Left lung (tissue), 10 donors: ENCODE data around the gene ZNRF4. TPM values are rescaled to one million over a fixed set of nuclear protein-coding genes. Genes with fewer than 3 reads are reported as not detected.

Experiments
- ATAC-seq: fragments of 200-7000 bp; cut with Tn5 transposase; one replicate; pipeline ENCODE4 v1.9.1; 2020; ENCODE audit warnings: moderate library complexity
- DNase-seq, 4 donors: peaks; one replicate each; pipeline ENCODE4 v3.0.0-alpha.2; 2013 to 2020
- H3K27ac ChIP-seq, 2 donors: fragments of 200-600 bp; sonication (generic) in 1 of 2; one replicate each; pipeline versions ENCODE4 v1.5.0 to v1.8.0; 2020 to 2021
- H3K27me3 ChIP-seq, 2 donors: fragments of 200-600 bp; sonication (generic) in 1 of 2; one replicate each; pipeline versions ENCODE4 v1.5.0 to v1.8.0; 2020 to 2021
- H3K36me3 ChIP-seq, 2 donors: fragments of 200-600 bp; sonication (generic) in 1 of 2; one replicate each; pipeline versions ENCODE4 v1.5.0 to v1.8.0; 2020 to 2021
- H3K4me1 ChIP-seq, 2 donors: fragments of 200-600 bp; one replicate each; pipeline ENCODE4 v1.8.0; 2021
- H3K4me3 ChIP-seq, 2 donors: fragments of 200-600 bp; sonication (generic) in 1 of 2; one replicate each; pipeline versions ENCODE4 v1.5.0 to v1.8.0; 2020 to 2021; ENCODE audit warnings: mild to moderate bottlenecking in 1 of 2
- H3K9me3 ChIP-seq, 2 donors: fragments of 200-600 bp; sonication (generic) in 1 of 2; one replicate each; pipeline versions ENCODE4 v1.5.0 to v1.8.0; 2020 to 2021
- intact Hi-C, 2 donors: fragments of 100-400 bp; cut with DNase I; formaldehyde crosslinking; loops; one replicate each; pipeline versions ENCODE4 v1.11.2 to v1.14.2; 2022
- polyA plus RNA-seq, 6 donors: library from polyadenylated mRNA; unstranded; fragments of 120-200 nt; gene quantifications; one replicate each; pipeline ENCODE4 v1.2.1, GENCODE V29; 2013; ENCODE audit not compliant: insufficient read length in 6 of 6
- total RNA-seq, 2 donors: library from RNA; stranded (reverse); fragmentation: NEBNext Ultra II Directional; extraction: Animal tissue kit (Norgen Biotek cat#: 25700); gene quantifications; one replicate each; pipeline ENCODE4 v1.2.1, GENCODE V29; 2021
- TF ChIP-seq, protein P1 (sequence below), 2 donors: fragments of 200-600 bp; sonication (generic) in 1 of 2; IDR thresholded peaks; one replicate each; pipeline versions ENCODE4 v1.5.0 to v1.8.0; 2021; ENCODE audit warnings: antibody characterized with exemption in 2 of 2
- donor health status: DM: no; HTN: yes; CAD: no.
- donor health status: DM: no; HTN: no; CAD: no.

Gene ZNRF4
- total and polyA plus RNA-seq, 8 donors, result not detected

- DNase-seq (no peak), ATAC-seq (no peak)
- H3K9me3 ChIP-seq, result no peaks in the 10 kb centered on the region
- no peaks in the 10 kb centered on the region for H3K36me3 ChIP-seq
- no peak overlapping the region for H3K27ac ChIP-seq
- no peaks in the 10 kb centered on the region for H3K4me1 ChIP-seq
- H3K4me3 ChIP-seq, result no peak overlapping the region
- TF ChIP-seq, protein P1, sequence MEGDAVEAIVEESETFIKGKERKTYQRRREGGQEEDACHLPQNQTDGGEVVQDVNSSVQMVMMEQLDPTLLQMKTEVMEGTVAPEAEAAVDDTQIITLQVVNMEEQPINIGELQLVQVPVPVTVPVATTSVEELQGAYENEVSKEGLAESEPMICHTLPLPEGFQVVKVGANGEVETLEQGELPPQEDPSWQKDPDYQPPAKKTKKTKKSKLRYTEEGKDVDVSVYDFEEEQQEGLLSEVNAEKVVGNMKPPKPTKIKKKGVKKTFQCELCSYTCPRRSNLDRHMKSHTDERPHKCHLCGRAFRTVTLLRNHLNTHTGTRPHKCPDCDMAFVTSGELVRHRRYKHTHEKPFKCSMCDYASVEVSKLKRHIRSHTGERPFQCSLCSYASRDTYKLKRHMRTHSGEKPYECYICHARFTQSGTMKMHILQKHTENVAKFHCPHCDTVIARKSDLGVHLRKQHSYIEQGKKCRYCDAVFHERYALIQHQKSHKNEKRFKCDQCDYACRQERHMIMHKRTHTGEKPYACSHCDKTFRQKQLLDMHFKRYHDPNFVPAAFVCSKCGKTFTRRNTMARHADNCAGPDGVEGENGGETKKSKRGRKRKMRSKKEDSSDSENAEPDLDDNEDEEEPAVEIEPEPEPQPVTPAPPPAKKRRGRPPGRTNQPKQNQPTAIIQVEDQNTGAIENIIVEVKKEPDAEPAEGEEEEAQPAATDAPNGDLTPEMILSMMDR (IDR thresholded peaks at IDR 0.05), result no peak
- H3K27me3 ChIP-seq, result peaks cover 0 to 62% of the 10 kb centered on the region in 2 donors
- intact Hi-C loops, result no loop called here
These were observed 11.5 kb upstream of the ZNRF4 start for GRCh38 chr19:5443723-5444122.

- intact Hi-C loops, result no loop called here
- H3K9me3 ChIP-seq, result no peaks in the 10 kb centered on the region
- TF ChIP-seq, protein P1 (IDR thresholded peaks at IDR 0.05), result no peak
- H3K4me1 ChIP-seq, result no peaks in the 10 kb centered on the region
- no peak overlapping the region for H3K27ac ChIP-seq
- ATAC-seq, result no peak
- DNase-seq, result no peak
- H3K27me3 ChIP-seq, result peaks cover 0 to 62% of the 10 kb centered on the region in 2 donors
- no peaks in the 10 kb centered on the region for H3K36me3 ChIP-seq
- H3K4me3 ChIP-seq, result no peak overlapping the region
These were observed 10.8 kb upstream of the ZNRF4 start for GRCh38 chr19:5444431-5444830.

GRCh38 chr19:5445071-5445470 lies 10.1 kb upstream of the ZNRF4 start:
- ATAC-seq (no peak), DNase-seq (no peak)
- Histone ChIP-seq H3K9me3 (no peaks in the 10 kb centered on the region), H3K27me3 (peaks cover 0 to 61% of the 10 kb centered on the region in 2 donors), H3K27ac (no peak overlapping the region), H3K4me1 (no peaks in the 10 kb centered on the region), H3K36me3 (no peaks in the 10 kb centered on the region), H3K4me3 (no peak overlapping the region)
- TF ChIP-seq, protein P1 (IDR thresholded peaks at IDR 0.05), result no peak
- intact Hi-C loops, result no loop called here

- intact Hi-C loops, result no loop called here
- TF ChIP-seq, protein P1 (IDR thresholded peaks at IDR 0.05), result no peak
- Histone ChIP-seq H3K4me1 (no peaks in the 10 kb centered on the region), H3K36me3 (no peaks in the 10 kb centered on the region), H3K27ac (no peak overlapping the region), H3K4me3 (no peak overlapping the region), H3K27me3 (peaks cover 0 to 65% of the 10 kb centered on the region in 2 donors), H3K9me3 (no peaks in the 10 kb centered on the region)
- no peak for ATAC-seq
- no peak for DNase-seq
These were observed 9.6 kb upstream of the ZNRF4 start for GRCh38 chr19:5445561-5446055.

GRCh38 chr19:5447700-5448311 lies 7.4 kb upstream of the ZNRF4 start:
- ATAC-seq (no peak), DNase-seq (no peak)
- H3K27ac ChIP-seq, result no peak overlapping the region
- peaks cover 0 to 75% of the 10 kb centered on the region in 2 donors for H3K27me3 ChIP-seq
- TF ChIP-seq, protein P1 (IDR thresholded peaks at IDR 0.05), result no peak
- H3K9me3 ChIP-seq, result no peaks in the 10 kb centered on the region
- intact Hi-C loops, result no loop called here
- no peaks in the 10 kb centered on the region for H3K4me1 ChIP-seq
- no peaks in the 10 kb centered on the region for H3K36me3 ChIP-seq
- H3K4me3 ChIP-seq, result no peak overlapping the region
